NB4 (cell line): ENCODE measurements around the gene ALG10B.

Experiments used
- MYC ChIP-seq: IDR thresholded peaks from 2 replicates; pipeline ENCODE4 v1.6.1; 2011; ENCODE audit warnings: low read depth, low read length
- POLR2A ChIP-seq: IDR thresholded peaks from 2 replicates; pipeline ENCODE4 v1.6.1; 2011; ENCODE audit warnings: mild to moderate bottlenecking; ENCODE audit not compliant: insufficient read length; ENCODE audit errors: extremely low read depth
- TF ChIP-seq, protein P1 (sequence below): IDR thresholded peaks from one replicate; pipeline ENCODE4 v1.5.1; 2012; ENCODE audit warnings: low read depth, low read length
- TF ChIP-seq, protein P2 (sequence below): IDR thresholded peaks from 2 replicates; pipeline ENCODE4 v1.6.1; 2011; ENCODE audit warnings: low read depth, low read length

DNA sequence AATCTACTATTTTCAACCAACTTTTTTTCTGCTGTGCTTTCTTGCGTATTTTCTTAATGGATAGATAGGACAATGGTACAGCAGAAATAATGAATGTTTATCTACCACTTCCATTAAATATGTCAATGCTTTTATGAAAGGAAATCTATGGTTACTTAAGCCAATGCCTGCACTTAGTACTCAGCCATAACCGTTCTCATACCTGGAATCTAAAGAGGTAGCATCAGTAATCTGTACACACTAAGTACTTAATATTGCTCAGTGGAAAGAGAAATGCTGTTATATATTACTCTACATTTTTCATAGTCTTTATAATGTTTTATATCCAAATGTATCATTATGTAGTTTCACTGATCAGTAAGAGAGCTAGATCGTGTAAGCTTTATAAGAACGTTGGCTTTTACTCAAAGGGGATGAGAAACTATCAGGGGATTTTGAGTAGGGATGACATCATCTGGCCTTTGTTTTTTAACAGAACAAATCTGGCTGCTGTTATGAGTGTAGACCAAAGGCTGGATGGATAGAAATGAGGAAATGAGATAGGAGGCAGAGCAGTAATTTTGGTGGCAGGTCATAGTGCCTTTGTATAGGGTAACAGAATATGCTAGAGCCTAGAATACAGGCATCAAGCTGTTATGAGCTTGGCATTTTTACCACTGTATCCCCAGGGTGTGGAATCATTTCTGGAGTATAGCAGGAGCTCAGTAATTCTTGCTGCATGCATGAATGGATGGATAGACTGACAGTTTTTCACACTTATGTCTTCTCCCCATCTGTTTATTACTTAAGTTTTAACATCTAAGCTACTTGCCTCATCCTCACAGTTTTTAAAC lies 34.0 kb downstream of the ALG10B start:
- TF ChIP-seq POLR2A (no peak), MYC (no peak)
- TF ChIP-seq, protein P1, sequence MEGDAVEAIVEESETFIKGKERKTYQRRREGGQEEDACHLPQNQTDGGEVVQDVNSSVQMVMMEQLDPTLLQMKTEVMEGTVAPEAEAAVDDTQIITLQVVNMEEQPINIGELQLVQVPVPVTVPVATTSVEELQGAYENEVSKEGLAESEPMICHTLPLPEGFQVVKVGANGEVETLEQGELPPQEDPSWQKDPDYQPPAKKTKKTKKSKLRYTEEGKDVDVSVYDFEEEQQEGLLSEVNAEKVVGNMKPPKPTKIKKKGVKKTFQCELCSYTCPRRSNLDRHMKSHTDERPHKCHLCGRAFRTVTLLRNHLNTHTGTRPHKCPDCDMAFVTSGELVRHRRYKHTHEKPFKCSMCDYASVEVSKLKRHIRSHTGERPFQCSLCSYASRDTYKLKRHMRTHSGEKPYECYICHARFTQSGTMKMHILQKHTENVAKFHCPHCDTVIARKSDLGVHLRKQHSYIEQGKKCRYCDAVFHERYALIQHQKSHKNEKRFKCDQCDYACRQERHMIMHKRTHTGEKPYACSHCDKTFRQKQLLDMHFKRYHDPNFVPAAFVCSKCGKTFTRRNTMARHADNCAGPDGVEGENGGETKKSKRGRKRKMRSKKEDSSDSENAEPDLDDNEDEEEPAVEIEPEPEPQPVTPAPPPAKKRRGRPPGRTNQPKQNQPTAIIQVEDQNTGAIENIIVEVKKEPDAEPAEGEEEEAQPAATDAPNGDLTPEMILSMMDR: no peak
- TF ChIP-seq, protein P2, sequence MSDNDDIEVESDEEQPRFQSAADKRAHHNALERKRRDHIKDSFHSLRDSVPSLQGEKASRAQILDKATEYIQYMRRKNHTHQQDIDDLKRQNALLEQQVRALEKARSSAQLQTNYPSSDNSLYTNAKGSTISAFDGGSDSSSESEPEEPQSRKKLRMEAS: no peak
